Retina (tissue), 1 donor: ENCODE measurements around the gene NCEH1.
"Not testable (repeated sequence)": the region's sequence is repeated elsewhere in the genome, so short reads cannot be mapped to it uniquely, and the experiment has no call there.

Source experiments
- DNase-seq: peaks from one replicate; pipeline ENCODE4 v3.0.0-alpha.2; 2016

NCEH1 gene

DNA sequence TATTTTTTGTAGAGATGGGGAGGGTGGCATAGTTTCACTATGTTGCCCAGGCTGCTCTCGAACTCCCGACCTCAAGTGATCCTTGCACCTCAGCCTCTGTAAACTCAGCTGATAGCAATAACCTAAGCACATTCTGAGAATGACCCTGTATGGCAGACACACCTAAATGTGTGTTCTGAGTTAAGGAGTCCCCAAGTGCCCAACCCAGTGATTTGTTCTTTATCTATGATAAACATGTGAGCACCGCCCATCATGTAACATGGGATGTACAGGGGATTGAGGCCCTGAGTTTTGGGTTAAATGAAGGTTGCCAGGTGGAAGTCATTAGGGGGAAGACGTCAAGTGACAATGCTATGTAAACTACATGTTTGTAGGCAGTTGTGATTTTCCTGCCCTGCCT, 5.7 kb downstream of the NCEH1 start:
- DNase-seq: no peak

DNA sequence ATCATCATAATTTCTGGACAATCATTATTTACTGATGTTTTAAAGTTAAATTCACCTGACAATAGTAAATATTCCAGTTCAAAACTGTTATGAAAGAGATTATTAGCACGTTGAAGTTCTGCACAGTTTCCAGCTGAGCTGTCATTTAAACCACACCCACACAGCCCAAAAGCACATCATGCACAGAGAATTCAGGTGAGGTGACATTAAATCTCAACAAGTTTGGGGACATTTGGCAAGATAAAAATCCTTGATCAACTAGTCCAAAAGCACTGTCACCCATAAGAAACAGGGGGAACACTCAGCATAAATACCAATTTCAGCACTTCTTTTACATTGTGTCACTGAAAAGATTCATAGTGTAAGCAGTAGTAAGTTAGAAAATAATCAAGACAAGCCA, 6.9 kb downstream of the NCEH1 start:
- no peak for DNase-seq

DNA sequence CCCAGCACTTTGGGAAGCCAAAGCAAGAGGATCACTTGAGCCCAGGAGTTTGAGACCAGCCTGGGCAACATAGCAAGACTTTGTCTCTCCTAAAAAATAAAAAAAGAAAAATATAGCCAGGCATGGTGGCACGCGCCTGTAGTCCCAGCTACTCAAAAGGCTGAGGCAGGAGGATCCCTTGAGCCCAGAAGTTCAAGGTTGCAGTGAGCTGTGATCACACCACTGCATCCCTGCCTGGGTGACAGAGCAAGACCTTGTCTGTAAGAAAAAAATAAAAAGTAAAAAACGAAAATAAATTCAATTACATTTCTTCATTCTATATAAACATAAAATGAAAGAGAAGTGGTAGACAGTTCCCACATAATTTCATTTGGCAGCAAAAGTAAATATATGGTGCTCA, 8.1 kb downstream of the NCEH1 start:
- DNase-seq: not testable (repeated sequence)

DNA sequence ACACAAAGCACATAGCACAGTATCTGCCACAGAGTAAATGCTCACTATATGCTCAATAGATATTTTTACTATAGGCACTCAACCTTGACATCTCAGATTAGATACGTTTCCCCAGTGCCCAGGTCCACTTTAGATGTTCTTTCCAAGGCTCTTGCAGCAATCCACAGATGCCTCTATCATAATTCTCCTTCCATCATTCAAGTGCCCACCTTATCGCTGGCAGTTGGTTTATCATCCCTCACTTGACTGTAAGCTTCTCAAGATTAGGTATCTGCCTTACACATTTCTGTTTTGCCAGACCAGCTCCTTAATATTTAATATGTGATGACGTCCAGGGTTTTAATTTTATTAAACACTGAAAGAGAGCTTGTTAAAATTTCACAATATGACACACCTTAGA, 8.6 kb downstream of the NCEH1 start:
- DNase-seq: no peak

DNA sequence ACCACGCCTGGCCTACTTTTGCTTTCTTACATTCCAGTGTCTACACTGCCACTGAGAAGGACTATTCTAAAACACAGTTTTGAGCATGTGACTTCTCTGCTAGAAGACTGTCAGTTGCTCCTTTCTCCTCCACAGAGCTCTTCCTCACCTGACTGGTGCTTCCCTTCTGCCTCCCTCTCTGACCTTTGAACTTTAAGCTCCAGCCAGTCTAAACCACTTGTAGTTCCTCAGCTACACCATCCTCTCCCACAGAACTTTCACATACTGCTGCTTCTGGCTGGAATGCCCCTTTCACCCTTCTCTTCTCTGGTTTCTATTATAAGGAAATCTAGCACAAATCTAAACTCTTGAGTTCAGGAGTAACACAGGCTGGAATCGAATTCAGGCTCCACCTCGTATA, 9.1 kb downstream of the NCEH1 start:
- DNase-seq: no peak

DNA sequence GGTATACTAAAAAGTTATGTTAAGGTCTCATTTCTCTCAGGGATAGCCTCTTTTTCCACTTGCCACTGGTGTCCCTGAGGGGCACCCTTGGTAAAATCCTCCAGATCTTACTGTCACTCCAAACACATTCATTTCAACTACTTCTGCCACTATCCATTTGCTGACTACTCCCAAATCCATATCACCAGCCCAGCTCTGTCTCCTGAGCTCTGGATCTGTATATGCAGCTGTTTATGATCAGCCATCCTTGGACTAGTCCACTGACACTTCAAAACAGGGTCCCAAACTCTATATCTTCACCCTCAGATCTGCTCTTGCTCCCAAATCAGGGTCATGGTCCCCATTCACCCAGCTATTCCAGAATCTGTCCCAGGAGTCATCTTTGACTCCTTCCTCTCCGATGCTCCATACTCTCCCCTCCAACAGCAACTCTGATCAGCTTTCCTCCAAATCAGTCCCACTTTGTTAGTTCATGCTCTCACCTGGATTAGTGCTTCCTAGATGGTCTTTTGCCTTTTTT, 9.9 kb downstream of the NCEH1 start:
- no peak for DNase-seq

DNA sequence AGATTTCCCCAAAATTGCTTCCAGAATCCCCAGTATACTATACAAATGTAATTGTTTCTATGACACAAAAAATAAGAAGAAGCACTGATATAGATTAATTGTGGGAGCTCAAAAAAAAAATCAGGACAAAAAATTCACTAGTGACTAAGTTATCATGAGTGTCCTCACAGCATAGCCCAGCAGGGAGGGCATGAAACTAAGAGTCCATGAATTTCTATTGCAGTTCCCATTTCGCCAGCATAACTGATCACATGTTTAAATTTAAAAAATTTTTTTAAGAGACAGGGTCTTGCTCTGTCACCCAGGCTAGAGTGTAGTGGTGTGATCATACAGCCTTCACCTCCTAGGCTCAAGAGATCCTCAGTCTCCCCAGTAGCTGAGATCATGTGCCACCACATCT, 10.6 kb downstream of the NCEH1 start:
- no peak for DNase-seq

DNA sequence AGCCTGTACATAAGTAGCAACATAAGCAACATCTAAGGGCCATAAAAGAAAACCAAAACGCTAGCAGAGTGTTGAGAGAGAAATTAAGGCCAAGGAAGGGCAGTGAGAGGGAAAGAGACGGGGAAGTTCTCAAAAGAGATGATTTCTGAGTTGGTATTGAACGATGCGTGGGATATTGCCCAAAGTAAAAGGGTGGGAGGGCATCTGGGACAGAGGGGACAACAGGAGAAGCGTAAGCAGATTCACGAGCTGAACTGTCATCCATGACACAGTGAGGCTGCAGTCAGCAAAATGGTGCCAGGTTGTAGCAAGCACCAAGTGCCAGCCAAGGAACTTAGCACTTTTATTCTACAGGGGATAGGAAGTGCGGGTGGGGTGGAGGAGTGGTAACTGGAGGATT, 11.8 kb downstream of the NCEH1 start:
- DNase-seq: no peak

DNA sequence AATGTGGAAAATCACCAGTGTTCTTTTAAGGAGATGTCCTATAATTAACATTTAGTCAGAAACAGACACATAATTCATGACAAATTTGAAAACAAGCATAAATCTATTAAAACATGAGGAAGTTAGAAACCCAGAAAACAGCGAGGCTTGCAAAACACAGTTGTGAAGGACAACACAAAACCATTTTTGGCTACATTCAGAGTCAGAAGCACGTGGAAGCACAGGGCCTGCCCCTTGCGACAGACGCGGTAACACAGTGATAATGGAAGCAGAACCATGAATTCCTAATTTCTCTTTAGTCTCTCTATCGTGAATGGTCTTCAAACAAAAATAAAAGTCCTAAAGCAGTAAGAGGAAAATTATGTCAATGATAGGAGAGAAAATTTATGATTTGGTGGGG, 12.2 kb downstream of the NCEH1 start:
- no peak for DNase-seq

DNA sequence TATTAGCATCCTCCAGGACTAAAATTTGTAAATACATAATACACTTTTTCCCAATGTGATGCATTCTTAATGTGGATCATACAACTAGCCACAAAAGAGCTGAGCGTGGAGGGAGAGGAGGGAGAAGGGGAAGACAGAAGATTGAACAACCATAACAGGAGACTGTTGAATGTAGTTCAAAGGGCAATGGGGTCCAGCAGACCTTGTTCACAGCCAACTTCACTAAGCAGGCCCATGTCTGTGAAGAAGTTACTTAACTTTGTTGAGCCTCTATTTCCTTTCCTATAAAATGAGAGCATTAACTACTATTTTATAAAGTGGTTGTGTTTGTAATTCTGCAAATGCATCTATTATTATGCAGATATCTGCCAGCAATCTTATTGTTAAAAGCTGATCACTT, 13.3 kb downstream of the NCEH1 start:
- no peak for DNase-seq

DNA sequence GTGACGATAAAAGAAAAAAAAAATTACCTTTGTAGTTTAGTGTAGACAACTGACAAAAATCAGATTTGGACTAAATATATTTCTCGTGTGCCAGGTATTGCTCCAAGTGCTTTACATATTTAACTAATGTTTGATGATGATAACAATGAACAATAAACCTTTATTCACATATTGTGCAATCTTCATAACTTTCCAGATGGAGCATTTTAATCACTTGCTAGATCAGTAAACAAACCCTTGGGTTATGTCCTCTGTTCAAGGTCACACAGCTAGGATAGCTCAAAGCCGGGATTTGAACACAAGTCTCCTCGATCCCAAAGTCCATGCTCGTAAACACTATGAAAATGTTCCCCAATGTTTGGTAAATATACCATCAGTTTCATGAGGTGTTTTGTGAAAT, 14.5 kb downstream of the NCEH1 start:
- no peak for DNase-seq

DNA sequence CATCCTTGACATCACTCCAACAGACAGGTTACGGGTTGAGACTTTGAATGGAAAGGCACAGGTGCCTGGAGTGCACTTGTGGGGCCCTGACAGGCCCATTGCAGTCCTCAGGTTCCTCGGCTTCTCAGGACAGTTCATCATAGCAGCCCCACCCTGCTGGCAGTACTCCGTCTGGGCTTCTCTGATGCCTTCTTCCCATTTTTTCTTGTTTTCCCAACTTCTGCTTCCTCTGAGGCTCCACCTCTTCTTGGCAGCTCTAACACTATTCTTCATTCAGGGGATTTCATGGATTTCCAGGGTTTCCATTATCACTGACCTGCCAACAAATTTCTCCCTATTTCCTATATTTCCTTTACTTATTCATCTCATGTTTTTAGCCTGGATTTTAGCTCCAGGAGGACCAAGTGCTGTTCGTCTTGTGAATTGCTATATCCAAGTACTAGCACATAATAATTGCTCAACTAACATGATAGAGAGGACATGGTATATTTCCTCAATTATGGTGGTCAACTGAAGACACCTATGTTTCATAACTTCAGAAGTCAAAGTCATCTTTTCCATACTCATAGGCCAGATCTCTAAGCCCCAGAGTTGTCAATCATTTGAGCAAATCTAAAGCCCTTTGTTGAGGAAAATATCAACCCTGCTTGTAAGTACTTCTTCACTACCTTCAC, 16.2 kb downstream of the NCEH1 start:
- DNase-seq: no peak

DNA sequence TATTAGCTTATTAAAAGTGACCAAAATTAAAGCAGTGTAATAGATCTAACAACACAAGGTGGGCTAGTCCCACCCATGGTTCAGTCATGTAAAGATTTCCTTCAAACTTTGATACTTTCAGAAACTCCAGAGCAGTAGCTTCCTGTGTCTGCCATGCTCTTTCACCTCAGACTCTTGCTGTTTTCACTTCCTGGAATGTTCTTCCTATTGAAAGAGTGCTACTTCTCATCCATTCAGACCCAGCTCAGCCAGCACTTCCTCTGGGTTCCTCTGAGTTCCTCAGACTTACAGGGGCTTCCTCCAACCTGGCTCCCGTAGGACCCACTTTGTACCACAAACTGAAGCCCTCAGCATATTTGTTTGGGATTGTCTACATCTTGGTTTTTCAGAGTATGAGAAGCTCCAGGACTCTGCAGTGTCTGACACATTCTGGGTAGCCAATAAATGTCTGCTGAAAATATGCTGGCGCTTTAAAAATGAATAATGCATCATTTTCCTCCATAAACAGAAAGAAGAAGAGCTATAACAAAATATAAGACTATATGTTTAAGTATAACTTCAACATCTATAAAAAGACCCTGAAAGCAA, 18.0 kb downstream of the NCEH1 start:
- no peak for DNase-seq

DNA sequence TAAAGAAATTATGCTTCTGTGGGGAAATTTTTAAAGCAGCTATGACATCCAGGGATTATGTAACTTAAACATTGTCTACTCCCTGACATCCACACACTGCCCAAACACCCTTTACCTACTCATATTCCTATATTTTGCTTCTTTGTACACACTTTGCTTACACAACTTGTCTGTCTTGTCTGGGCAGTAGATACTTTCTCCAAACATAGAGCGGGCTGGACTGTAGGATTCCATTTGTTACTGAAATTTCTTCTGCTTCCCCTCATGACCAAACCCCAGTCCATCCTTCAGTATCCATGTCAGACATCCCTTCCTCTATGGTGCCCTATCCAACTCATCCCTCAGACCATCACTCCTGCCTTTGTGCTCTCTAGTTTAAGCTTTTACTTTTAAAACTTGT, 19.9 kb downstream of the NCEH1 start:
- DNase-seq: no peak

DNA sequence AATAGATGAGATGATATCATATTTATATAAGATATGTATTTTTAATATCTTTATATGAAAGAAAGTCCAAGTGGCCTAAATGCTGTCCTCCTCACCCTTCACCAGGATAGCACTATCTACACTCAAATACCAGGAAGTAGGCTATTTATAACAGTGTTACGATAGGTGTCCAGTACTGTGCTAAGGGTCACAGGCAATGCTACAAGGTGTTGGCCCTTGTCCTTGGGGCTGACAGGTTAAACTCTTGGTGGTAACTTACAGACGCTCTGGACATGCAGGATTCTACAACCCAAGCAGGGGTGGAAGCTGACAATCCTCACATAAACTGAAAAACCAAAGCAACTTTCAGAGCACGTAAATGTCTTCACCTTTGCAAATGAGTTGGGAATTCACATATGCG, 22.3 kb downstream of the NCEH1 start:
- no peak for DNase-seq

DNA sequence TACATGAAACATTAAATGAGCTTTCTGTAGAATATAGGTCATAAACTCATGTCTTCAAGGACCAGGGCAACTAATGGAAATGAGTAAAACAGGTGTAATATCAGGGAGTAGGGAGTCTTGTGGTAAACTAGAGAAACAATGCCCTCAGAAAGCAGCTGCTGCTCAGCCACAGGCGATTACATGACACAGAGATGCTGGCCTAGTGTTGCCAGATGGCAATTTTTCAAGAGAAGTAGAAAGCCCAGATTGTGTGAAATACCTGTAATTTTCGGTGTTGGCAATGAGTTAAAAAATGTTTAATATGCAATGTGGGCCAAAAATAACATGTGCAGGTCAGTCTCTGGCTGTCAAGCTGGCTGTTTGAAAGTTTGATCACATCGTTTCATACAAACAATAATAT, 23.4 kb downstream of the NCEH1 start:
- DNase-seq: no peak

DNA sequence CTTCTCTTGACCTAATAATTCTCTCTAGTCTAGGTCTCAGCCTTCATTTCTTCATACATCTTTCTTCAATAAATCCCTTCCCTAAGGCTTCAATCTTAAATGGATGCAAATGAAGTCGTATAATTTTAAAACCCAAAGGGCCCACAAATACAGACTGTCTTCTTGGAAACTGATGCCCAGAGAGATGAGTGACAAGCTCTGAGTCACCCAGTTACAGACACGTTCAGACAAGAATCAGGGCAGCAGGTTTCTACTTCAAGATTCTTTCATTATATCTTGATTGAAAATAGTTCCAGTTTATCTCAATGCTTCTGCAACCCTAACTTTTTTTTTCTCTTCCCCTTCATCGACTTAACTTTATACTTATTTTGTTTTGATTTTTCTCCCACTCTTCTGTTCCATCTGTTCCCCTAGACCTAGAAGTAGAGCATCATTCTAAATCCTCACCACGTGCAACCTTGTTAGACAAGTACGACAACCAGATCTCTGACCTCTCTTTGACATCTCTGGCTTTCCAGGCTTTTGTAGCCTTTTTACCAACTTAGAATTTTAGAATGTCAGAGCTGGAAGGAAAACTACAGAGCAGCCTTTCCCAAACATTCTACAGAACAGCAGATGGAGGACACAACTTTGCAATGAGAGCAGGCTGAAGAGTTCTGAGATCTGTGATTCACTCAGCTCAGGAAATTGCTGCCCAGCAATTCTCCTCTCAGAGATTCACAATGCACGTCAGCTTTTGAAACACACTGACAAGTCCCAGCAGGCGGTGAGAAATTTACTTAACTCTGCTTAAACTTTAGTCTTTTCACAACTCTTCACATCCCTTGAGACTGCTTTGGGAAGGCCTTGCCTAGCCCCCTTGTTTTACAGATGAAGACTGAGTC, 25.3 kb downstream of the NCEH1 start:
- no peak for DNase-seq

DNA sequence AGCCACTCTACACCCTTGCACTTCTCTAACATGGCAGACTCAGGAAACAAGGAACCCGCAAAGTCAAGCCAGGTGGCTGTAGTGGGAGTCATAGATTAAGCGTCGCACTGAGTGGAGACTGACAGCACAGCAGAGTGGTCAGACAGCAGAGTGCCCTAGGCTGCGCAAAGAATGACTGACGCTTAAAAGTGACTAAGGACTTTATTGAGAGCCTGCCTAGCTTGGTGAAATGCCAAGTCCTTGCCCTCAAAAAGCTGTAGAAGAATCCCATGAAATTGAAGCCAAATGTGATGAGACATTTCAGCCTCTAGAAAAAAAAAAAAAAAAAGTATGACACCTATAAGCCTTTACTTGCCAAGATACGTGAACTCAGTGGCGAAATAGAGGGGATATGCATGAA, 30.2 kb downstream of the NCEH1 start:
- DNase-seq: no peak

DNA sequence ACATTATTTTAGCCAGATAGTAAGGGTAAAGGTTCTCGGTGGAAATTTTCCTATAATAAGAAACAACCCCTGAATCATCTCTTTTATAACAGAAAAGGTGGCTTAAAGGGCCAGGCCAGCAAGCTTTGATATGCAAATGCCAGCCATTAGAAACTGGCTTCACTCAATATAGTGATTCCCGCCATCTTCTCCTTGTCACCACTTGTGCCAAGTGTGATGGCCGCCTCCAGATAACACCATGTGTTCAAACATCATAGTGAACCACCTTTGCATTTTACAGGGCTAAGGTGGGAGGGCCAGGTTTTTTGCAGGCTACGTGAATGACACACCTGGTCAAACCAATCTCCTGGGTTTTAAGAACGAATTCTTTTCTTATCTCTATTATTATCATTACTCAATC, 31.3 kb downstream of the NCEH1 start:
- DNase-seq: no peak

DNA sequence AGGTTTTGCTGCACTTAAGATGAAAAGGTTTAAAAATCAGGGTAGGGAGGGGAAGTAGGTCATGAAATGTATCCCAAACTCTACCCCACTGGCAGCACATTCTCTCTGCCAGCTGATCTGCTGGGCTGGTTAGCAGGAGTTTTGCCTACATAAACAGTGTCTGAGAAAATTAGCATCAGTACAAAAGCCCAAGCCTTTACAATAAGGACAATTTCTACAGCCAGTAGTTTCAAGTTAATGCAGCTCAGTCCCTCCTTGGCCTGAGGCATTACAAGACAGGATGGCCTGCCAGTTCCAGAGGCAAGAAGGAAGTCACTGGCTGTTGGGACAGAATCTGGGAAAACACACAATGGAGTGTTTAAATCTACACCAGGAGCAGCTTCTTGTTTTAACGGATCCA, 32.8 kb downstream of the NCEH1 start:
- no peak for DNase-seq

DNA sequence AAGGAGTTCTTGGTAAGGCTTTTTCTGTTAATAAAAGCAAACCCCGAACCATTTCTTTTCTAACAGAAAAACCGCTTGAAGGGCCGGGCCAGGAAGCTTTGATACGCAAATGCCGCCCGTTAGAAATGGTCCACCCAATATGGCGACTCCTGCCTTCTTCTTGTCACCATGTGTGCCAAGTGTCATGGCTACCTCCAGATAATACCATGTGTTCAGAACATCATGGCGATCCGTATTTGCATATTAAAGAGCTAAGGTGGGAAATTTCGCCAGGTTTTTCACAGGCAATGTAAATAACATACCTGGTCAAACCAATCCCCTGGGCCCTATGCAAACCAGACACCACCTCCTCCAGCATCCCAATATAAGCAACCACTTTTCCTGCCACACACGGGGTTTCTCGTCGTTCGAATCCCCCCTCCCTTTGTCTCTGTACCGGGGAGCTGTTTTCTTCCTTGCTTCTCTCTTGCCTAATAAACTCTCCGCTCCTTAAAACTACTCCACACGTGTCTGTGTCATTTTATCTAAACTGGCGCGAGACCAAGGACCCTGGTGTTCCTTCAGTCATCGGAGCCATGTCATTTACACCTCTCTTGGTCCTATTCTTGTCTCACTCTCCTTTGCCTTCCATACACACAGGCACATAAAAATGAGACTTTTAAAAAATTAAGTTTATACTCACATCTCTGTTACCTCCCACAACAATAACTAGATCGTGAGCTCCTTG, 34.5 kb downstream of the NCEH1 start:
- DNase-seq: no peak

DNA sequence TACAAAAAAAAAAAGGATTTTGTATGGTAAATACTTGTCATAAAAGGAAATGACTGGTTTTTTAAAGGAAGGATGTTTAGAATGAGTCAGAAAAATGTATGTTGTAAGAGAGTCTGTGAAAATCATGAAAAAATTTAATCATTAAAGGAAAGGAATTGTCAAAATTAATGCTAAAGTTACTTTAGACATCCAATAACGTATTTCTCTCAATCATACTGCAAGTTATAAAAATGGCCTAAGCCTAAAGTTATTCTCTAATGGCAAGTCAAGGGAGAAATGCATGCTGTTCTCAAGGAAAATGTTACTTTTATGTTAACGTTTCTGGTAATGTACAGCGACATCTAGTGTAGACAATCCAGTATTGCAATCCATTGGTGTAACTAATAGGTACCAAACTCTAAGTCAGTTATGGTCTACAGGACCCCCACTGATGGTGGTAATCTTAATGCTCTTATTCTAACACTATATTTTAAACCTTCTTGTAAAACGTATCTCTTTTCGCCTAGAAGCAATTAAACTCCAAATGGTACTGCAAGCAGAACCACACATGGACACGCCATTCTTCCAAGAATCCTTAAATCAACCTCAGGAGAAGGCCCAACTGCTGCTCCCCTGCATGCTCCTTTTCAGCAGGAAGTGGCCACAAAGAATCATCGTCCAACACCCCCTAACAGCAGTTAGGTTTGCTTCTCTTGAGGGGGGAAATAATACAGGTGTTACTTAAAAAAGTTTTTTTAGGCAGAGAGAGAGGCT, 35.2 kb downstream of the NCEH1 start:
- no peak for DNase-seq
